HG03045 (cell line): Measurements from ENCODE around the gene COL23A1.

ENCODE experiments used
- ATAC-seq: cut with Tn5 transposase; IDR thresholded peaks from one replicate; pipeline ENCODE4 v1.9.1; 2021; ENCODE audit warnings: mild to moderate bottlenecking, moderate library complexity; ENCODE audit not compliant: unreplicated experiment

Gene COL23A1

DNA sequence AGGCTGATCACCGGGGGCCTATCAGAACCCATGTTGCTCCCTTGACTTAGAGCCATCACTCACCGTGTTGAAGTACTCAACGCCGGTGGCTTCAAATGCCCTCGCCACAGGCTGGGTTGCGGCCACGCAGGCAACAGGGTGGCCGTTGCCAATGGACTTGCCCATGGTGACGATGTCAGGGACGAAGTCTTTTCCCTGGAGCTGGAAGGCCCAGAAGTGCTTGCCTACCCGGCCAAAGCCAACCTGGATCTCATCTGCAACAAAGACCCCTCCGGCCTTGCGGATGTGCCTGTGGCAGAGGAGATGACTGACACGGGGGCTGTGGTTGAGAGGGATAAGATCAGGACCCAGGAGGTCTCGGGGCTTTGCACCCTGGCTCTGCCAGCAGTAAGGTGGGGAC, 367.9 kb downstream of the COL23A1 start:
- ATAC-seq, result no peak

DNA sequence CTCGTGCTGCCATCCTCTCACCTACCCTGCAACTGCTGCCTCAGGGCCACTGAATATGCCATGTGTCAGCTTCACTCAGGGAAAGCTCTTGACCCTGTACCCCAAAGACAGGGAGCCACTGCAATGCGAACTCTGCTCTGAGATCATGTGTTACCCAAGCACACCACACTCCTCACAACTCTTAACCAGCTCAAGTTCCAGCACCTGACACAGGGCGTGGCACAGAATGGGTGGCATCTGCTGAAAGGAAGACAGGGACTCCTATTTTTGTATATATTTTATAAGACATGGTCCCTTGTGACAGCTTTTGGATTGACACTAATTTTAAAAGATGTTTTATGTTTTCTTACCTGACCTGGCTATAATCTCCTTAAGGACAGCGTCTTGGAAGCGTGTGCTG, 368.3 kb downstream of the COL23A1 start:
- ATAC-seq, result no peak

DNA sequence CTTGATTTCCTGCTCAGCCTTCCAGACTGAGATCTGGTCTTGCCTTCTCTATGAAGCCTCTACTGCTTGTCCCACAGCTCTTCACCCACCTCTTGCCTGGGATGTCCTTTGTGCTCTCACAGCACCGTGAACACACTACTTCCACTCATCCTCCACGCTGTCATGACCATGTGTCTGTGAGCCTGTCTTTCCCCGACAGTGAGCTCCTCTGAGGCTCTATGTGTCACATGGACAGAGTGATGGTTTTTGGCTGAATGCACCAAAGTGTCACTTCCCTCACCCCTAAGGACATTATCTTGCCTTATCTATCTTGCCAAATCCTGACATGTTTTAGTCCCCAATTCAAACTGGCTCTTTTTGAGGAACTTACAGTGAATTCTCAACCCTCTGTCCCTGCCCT, 368.9 kb downstream of the COL23A1 start:
- ATAC-seq, result no peak

DNA sequence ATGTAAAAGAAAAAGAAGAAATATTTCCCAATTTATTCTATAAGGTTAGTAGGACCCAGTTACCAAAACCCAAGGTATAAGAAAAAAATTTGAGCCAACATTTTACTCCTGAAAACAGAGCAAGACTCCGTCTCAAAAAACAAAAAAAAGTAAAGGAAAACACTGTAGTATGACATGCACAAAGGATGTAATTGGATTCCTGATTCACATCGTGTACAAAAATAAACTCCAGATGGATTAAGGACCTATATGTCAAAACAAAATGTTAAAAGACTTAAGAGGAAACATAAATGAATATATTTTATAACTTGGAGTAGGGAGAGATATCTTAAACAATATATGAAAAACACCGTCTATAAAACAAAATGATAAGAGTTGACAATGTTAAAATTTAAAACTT, 371.4 kb downstream of the COL23A1 start:
- no peak for ATAC-seq

DNA sequence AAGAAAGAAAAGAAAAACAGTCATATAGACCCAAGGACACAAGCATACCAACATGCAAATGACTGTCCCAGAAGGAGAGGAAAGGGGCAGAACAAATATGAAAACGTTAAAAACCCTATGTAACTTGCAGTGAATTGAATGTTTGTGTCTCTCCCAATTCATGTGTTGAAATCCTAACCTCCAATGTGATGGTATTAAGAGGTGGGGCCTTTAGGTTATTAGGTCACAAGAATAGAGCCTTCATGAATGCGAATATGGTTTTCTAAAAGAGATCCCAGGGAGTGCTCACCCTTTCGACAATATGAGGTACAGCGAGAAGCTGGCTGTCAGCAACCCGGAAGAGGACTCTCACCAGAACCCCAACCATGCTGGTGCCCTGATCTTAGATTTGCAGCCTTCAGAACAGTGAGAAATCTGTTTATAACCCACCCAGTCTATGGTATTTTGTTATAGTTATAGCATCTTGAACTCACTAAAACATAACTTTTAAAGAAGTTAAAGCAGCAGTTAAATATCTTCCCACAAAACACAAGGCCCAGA, 371.9 kb downstream of the COL23A1 start:
- no peak for ATAC-seq

DNA sequence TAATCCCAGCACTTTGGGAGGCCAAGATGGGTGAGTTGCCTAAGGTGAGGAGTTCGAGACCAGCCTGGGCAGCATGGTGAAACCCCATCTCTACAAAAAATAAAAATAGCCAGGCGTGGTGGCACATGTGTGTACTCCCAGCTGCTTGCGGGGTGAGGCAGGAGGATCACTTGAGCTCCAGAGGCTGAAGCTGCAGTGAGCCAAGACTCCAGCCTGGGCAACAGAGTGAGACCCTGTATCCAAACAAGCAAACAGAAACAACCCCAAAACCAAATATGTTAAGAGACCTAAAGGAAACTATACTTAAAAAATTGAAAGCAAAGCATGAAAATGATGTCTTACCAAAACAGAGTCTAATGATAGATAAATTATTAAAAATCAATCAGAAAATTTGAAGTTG, 373.4 kb downstream of the COL23A1 start:
- no peak for ATAC-seq

DNA sequence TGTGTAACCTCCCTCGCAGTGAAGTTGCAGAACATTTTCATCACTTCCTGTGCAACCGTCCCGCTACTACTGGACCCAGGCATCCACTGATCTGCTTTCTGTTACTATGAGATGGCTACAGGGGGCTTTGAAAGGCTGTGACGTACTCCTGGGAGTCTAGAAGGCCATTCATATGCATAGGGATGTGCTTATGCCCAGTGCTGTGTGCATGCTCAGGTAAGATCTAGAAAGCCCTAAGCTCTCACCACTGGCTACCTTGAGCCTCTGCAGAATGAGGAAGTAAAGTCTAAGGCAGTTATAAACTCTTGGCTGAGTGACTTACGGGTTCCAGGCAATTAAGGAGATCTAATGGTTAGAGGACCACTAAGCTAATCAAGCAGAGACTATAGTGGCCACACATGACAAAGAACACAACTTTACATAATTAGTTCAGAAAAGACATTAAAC, 374.1 kb downstream of the COL23A1 start:
- no peak for ATAC-seq

DNA sequence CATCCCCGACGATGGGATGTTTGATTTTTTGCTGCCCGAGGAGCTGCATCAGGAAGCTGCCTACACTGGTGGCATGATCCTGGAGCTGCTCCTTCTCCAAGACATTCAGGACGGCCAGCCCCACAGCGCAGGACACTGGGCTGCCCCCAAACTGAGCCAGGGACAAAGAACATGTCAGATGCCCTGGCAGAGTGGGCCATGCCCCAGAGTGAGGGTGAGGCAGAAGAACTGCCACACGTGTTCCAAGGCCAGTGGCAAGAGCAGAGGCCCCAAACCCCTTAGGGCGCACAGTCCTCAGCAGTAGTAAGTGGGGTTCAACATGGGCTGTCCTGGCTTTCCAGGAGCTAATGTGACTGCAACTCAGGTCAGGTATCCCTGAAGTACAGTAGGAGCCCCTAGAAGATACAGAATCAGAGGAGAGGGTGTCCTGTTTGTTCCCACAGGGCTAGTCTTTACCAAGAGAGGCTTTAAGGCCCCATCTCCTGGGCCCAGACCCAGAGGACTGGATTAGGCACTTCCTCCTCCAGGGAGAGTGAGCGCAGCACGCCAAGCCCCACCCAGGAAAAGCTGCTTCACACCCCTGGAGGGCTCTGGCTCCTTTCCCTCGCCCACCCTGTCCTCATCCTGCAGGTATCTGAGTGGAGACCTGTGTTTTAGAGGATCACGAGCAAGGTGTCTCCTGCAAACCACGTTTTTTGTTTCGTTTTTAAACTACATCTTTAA, 374.8 kb downstream of the COL23A1 start:
- no peak for ATAC-seq

DNA sequence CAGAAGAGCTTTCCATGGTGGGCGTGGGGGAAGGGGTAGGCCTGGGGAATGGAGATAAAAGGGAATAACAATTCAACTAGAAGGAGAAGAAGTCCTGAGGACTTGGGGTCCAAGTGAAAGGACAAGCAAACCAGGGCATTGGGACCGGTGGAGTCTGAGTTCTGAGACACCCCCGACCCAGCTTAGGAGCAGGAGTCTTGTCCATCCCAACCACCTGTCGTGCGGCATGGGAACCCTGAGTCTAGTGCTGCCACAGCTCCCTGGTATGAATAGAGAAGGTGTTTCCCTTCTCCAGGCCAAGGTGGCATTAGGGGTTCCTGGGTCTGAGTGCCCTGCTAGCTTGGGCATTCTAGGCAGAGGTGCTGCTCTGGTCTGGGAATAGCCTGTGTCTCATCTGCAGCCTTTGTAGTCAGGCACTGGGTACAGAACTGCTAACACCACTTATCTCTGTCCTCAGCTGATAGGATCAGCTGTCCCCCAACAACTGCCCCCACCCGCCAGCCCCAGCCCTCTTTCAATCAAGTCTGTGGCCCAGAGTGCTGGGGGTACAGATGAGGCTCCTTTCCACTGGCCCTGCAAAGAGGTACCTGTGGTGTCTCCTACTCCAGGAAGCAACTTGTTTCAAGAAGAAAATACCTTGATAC, 375.9 kb downstream of the COL23A1 start:
- ATAC-seq, result no peak

DNA sequence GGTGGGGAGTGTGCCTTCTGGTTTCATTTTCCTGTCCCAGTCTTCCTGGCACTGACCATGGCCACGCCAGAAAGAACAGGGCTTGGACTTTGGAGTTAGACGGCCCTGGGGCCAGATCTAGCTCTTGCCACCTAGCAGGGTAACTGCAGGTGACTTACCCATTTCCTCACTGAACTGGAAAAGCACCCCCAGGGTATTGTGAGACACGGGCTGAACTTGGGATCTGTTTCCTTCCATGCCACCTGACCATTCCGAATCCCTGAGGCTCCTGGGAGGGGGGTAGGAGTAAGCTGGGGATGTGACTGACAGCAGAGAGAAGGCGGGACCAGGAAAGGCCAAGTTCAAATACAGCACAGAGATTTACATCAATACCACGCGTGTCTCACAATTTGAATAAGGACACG, 376.4 kb downstream of the COL23A1 start:
- no peak for ATAC-seq

DNA sequence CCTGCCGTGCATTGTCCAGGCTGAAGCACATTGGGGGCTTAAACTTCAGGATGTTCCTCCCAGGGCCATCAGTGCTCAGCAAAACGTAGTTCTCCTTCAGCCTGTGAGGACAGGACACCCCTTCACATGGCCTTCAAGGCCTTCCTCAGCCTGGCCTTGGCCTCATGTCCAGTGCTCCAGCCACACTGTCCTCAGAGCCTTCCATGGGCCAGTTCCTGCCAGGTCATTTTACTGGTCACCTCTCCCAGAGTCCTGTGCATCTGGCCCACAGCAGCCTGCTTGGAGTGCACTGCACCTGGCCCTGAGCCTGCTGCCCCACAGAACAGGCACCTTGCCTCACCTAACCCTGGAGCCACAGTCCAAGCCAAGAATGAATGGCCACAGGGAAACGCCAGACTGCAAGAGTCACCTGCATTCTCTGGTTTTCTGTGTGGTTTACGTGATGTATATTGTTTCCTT, 377.2 kb downstream of the COL23A1 start:
- no peak for ATAC-seq

DNA sequence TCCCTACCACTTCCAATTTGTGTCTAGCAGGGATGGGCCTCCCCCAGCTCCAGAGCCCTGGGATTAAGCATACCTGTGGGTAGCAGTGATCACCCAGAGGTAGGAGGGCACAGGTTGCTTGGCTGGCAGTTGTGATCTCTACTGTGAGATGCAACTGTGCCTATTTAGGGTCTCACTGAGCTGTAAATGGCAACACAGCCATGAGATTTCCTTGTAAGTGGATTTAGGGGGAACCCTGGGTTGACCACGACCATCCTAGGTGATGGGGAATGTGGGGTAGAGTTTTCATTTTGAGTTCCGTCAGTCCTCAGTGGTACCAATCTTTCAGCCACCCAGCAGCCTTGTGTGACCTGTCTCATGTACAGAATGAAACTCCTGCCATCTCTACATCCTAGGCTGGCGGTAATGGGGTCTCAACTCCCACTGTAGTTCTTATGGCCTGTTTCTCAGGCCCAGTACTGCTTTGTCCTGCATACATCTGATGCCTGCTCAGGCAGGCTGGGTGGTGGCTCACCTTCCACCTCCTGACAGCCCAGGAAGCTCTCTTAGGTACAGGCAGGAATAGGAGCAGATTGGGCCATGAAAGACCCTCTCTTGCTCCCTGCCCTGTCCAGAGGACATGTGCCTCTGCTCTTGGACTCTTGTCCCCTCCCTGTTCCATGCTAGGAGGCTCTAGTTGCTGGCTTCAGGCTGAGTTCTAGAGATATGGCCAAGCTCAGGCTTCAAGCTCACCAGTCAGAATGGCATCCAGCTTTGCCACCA, 377.8 kb downstream of the COL23A1 start:
- no peak for ATAC-seq

DNA sequence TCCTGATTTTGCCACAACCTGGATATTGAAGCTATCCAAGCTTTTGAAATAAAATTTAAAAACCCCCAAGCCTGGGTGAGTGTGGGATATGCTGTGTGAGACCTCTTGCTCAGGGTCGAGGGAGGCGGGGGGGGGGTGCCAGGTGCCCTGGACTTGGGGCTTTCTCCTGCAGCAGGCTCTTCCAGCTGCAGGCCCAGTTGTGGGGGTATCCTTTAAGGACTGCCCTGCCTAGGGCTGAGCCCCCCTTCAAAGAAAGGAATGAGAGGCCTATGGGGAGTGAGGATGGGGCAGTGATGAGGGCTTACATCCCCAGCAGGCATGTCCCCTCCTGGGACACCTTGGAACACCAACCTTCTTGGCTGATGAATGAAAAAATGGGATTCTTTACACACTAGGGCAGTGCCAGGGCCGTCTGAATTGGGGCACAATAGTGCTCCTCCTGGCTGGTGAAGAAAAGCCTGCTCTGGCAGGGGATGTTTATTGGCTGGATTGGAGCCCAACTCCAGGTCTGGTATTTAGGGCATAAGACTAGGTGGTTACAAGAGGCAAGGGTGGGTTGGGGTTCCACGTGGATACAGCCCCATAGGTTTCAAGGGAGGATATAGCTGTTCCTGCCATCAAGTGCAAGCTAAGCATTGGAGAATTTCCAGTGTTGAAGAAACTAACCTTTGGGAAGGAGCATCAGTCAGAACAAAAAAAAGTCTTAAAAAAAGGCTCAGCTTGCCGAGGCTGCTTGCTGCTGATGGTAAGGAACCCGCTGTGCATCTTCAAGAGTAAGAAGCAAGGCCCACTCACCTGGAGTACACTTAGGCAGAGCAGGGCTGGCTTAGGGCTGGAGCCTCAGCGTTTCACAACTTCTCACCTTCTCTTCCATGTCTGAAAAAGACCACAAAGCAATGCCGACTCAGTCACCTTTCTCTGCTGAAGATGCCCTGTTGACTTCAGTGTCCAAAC, 378.8 kb downstream of the COL23A1 start:
- no peak for ATAC-seq

DNA sequence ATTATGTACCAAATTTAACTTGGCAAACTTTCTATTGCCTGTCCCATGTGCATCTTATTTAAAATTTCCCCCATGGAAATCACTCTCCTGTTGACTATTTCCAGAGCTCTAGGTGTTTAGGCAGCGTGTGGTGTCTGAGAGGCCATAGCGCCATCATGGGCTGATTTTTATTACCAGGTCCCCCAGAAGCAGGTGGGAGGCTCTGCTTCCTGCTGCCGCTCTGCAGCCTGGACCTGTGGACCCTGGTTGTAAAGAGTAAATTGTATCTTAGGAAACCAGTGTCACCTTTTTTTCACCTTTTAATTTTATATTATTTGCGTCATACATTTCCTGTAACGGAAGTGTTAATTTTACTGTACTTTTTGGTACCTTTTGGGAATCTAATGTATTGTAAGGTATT, 379.5 kb downstream of the COL23A1 start:
- ATAC-seq, result no peak

DNA sequence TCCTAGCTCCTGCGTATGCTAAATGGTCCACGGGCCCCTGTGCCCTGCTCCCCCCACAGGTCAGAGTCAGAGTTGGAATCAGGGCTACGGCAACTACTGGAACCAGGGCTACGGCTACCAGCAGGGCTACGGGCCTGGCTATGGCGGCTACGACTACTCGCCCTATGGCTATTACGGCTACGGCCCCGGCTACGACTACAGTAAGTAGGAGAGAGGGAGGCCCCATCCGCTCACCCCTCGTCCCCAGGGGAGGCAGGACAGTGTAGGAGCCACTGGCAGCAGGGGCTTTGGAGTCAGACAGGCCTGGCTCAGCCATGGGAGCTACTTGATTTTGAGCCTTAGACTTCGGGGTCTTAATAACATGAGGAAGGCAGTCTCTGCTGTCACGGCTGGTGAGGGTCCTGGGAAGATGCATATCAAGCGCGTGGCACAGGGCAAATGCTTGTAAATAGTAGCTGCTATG, 380.1 kb downstream of the COL23A1 start:
- no peak for ATAC-seq

DNA sequence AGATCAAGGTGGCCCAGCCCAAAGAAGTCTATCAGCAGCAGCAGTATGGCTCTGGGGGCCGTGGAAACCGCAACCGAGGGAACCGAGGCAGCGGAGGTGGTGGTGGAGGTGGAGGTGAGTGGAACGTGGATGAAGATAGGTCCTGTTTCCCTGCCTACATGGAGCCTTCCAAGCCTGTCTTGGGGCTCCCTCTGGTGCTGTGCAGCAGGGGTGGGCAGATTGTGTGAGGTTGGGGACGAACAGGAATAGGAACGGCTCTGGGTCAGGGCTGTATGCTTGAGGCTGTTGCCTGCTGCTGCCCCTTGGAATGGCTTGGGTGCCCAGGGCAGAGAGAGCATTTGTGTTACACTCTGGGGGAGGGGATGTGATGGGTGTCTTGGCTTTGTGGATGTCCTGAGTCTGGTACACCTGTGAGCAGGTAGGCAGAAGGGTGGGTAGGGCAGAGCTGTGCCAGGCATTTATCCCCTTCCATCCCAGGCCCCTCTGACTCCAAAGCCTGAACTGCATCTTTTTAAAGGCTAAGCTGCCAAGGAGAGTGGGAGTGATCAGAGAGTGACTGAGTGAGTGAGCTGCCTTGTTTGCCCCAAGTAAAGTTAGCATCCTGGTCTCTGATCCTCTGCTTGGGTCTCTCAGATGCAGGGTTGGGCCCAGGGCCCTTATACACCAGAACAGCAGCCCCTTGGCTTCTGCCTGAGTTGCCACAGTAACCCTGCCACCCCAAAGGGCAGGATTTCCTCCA, 380.7 kb downstream of the COL23A1 start:
- no peak for ATAC-seq

DNA sequence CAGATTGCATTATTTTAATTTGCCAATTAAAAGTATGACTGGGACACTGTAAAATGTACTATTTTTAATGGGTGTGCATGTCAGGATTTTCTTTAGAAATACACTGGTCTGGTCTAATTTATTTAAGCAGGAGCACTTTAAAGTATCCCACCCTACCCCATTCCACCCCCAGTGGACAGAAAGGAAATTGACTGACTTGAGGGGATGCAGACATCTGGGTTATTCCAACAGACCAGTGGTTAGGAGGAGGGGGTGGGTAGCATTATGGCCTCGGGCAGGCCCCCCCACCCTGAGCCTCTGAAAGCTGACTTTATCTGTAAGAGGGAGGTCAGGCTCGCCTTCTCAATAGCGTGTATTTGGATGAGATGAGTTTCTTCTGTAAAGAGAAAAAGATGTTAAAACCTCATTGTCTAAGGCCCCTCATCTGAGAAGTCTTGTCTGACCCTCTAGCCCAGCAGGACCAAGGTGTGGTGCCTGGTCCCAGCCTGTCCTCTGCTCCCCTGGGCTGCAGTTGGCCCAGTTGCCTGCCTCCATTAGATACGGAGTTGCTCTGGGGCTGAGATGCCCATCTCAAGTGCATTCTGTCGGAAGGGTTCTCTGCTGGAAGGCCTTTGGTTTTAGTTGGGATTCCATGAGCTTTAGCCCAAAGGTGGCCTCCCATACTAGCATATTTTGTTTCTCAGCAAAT, 381.5 kb downstream of the COL23A1 start:
- ATAC-seq, result no peak

DNA sequence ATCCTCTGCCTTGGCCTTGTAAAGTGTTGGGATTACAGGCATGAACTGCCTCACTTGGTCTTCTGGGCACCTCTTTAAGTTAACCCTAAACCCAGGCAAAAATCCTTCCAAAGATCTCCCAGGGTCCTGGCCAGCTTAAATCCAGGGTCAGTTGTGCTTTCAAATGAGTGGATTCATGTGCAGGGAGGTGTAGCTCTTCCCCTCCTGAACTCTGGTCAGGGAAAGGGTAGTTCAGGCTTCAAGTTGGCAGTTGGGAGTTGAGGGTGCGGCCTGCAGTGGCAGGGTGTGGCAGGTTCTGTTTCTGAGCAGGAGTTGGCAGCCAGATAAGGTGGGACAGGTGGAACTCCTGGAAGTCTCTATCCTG, 382.3 kb downstream of the COL23A1 start:
- ATAC-seq, result no peak
